22Rv1 (cell line): ENCODE data around the gene SLC5A1.

Source experiments
- ZFX ChIP-seq: fragments of 450-650 bp; IDR thresholded peaks from 2 replicates; pipeline ENCODE4 v1.6.1; 2017; ENCODE audit warnings: antibody characterized with exemption, borderline replicate concordance
- TF ChIP-seq, protein P1 (sequence below): fragments of 450-650 bp; IDR thresholded peaks from 2 replicates; pipeline ENCODE4 v1.5.1; 2017; ENCODE audit warnings: mild to moderate bottlenecking

GRCh38 chr22:32082331-32082730 lies 39.3 kb downstream of the SLC5A1 start:
- TF ChIP-seq, protein P1, sequence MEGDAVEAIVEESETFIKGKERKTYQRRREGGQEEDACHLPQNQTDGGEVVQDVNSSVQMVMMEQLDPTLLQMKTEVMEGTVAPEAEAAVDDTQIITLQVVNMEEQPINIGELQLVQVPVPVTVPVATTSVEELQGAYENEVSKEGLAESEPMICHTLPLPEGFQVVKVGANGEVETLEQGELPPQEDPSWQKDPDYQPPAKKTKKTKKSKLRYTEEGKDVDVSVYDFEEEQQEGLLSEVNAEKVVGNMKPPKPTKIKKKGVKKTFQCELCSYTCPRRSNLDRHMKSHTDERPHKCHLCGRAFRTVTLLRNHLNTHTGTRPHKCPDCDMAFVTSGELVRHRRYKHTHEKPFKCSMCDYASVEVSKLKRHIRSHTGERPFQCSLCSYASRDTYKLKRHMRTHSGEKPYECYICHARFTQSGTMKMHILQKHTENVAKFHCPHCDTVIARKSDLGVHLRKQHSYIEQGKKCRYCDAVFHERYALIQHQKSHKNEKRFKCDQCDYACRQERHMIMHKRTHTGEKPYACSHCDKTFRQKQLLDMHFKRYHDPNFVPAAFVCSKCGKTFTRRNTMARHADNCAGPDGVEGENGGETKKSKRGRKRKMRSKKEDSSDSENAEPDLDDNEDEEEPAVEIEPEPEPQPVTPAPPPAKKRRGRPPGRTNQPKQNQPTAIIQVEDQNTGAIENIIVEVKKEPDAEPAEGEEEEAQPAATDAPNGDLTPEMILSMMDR: no peak
- TF ChIP-seq ZFX: no peak
